NB4 (cell line): ENCODE data around the gene PHF21B.

ENCODE experiments used
- MYC ChIP-seq: IDR thresholded peaks from 2 replicates; pipeline ENCODE4 v1.6.1; 2011; ENCODE audit warnings: low read depth, low read length
- POLR2A ChIP-seq: IDR thresholded peaks from 2 replicates; pipeline ENCODE4 v1.6.1; 2011; ENCODE audit warnings: mild to moderate bottlenecking; ENCODE audit not compliant: insufficient read length; ENCODE audit errors: extremely low read depth
- TF ChIP-seq, protein P1 (sequence below): IDR thresholded peaks from one replicate; pipeline ENCODE4 v1.5.1; 2012; ENCODE audit warnings: low read depth, low read length

- no peak for TF ChIP-seq POLR2A
- TF ChIP-seq, protein P1, sequence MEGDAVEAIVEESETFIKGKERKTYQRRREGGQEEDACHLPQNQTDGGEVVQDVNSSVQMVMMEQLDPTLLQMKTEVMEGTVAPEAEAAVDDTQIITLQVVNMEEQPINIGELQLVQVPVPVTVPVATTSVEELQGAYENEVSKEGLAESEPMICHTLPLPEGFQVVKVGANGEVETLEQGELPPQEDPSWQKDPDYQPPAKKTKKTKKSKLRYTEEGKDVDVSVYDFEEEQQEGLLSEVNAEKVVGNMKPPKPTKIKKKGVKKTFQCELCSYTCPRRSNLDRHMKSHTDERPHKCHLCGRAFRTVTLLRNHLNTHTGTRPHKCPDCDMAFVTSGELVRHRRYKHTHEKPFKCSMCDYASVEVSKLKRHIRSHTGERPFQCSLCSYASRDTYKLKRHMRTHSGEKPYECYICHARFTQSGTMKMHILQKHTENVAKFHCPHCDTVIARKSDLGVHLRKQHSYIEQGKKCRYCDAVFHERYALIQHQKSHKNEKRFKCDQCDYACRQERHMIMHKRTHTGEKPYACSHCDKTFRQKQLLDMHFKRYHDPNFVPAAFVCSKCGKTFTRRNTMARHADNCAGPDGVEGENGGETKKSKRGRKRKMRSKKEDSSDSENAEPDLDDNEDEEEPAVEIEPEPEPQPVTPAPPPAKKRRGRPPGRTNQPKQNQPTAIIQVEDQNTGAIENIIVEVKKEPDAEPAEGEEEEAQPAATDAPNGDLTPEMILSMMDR = no peak
- TF ChIP-seq MYC = no peak
These were observed 17.6 kb downstream of the PHF21B start for GRCh38 chr22:44992166-44992565.
